22Rv1 (cell line): ENCODE data around the gene CACNA2D2.

Experiments
- CTCF ChIP-seq: fragments of 450-650 bp; IDR thresholded peaks from 2 replicates; pipeline ENCODE4 v1.5.1; 2017; ENCODE audit warnings: mild to moderate bottlenecking
- ZFX ChIP-seq: fragments of 450-650 bp; IDR thresholded peaks from 2 replicates; pipeline ENCODE4 v1.6.1; 2017; ENCODE audit warnings: antibody characterized with exemption, borderline replicate concordance

- TF ChIP-seq CTCF (no peak), ZFX (no peak)
Measured at GRCh38 chr3:50504681-50505080, 1.2 kb upstream of the CACNA2D2 start.
